ENCODE measurements around the gene ATP1B3.

Gene ATP1B3

DNA sequence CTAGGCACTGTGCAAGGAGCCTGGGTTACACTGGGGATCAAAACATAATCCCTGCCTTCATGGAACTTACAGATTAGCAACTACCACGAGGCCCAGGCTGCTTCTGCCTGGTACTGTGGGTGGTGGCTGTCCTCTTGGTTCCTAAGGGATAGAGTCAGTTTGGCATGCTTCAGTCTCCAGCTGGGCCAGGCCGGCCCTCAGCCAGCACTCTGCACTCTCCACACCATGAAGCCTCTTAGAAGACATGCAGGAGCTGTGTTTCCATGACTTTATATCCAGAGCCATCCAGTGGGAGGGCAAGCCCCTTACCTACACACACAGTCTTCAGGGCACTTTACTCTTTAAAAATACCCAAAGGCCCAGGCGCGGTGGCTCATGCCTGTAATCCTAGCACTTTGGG, 54.4 kb downstream of the ATP1B3 start:
- WGBS = 90% methylated on average over 4 of the region's 4 CpGs
- H3K27me3 ChIP-seq (ENCODE audit: insufficient read depth, low read length) = no peaks in the 10 kb centered on the region
- H3K36me3 ChIP-seq (ENCODE audit: insufficient read depth, low read length) = peaks cover 26% of the 10 kb centered on the region
- H3K4me3 ChIP-seq (ENCODE audit: low read length) = no peak overlapping the region
- H3K9ac ChIP-seq (ENCODE audit: low read depth, low read length) = no peak overlapping the region
- no peaks in the 10 kb centered on the region for H3K9me3 ChIP-seq (ENCODE audit: insufficient read depth, low read depth, low read length)
- H3K4me1 ChIP-seq (ENCODE audit: insufficient read depth, low read length) = no peaks in the 10 kb centered on the region
- no peak overlapping the region for H3K27ac ChIP-seq (ENCODE audit: low read depth, low read length)

DNA sequence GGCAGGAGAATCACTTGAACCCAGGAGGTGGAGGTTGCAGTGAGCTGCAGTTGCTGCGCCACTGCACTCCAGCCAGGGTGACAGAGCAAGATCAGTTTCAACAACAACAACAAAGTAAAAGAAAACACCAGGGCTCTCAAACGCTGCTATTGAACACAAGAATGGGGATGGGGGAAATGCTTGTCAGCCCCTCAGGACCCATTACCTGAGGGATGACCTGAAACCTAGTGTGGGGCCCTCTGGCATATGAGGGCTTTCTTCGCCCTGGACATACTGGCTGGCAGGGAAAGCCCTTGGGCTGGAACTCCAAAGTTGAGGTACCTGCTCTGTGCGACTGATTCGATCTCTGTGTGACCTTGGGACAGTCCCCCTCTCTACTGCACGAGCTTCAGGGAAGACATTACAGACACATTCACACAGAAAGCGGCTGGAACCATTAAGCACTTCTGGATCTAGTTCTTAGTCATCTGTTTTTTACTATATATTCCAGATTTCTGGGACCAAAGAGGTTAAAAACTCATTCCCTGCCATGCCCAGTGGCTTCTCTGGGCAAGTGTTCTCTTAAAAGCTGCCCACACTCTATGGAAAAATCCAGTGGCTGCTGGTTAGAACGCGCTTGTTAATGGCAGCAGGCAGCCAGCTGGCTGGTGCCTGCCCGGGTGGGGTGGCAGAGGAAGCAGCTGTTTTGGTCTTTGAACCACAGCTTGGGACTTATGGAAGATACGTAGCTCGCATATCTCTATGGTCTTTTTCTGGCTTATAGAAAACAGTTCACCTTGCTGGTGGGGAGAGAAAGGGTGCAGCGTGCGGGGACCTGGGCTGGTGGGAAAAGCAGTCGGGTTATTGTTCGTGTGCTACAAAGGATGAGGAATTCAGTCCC, 57.2 kb downstream of the ATP1B3 start:
- Histone ChIP-seq H3K27me3 (ENCODE audit: insufficient read depth, low read length) (no peaks in the 10 kb centered on the region), H3K36me3 (ENCODE audit: insufficient read depth, low read length) (0 out of 2 replicates have a peak, but pooled peaks cover 2% of the 10 kb centered on the region), H3K4me1 (ENCODE audit: insufficient read depth, low read length) (no peaks in the 10 kb centered on the region), H3K4me3 (ENCODE audit: low read length) (no peak overlapping the region), H3K27ac (ENCODE audit: low read depth, low read length) (no peak overlapping the region), H3K9me3 (ENCODE audit: insufficient read depth, low read depth, low read length) (no peaks in the 10 kb centered on the region), H3K9ac (ENCODE audit: low read depth, low read length) (no peak overlapping the region)
- WGBS = 92% methylated on average over 16 of the region's 16 CpGs

DNA sequence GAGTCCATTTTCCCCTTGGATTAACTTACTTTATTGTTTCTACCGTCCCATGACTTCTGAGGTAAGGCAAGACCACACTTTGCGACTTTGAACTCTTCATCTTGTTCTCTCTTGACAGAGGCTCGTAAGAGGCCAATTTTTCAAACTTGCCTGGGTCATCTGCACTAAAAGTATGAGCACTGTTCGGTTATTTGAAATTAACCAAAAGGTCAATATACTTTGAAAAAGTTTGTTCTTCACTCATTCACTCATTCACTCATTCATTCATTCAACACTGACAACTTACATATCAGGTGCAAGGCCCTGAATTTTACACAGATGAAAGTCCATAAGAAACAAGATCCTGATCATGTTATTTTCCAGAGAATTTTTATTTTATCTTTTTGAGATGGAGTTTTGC, 57.9 kb downstream of the ATP1B3 start:
- Histone ChIP-seq H3K4me1 (ENCODE audit: insufficient read depth, low read length) (no peaks in the 10 kb centered on the region), H3K9ac (ENCODE audit: low read depth, low read length) (no peak overlapping the region), H3K4me3 (ENCODE audit: low read length) (no peak overlapping the region), H3K27me3 (ENCODE audit: insufficient read depth, low read length) (no peaks in the 10 kb centered on the region), H3K9me3 (ENCODE audit: insufficient read depth, low read depth, low read length) (no peaks in the 10 kb centered on the region), H3K36me3 (ENCODE audit: insufficient read depth, low read length) (no peaks in the 10 kb centered on the region), H3K27ac (ENCODE audit: low read depth, low read length) (no peak overlapping the region)
- WGBS = 93% methylated on average over 4 of the region's 4 CpGs

DNA sequence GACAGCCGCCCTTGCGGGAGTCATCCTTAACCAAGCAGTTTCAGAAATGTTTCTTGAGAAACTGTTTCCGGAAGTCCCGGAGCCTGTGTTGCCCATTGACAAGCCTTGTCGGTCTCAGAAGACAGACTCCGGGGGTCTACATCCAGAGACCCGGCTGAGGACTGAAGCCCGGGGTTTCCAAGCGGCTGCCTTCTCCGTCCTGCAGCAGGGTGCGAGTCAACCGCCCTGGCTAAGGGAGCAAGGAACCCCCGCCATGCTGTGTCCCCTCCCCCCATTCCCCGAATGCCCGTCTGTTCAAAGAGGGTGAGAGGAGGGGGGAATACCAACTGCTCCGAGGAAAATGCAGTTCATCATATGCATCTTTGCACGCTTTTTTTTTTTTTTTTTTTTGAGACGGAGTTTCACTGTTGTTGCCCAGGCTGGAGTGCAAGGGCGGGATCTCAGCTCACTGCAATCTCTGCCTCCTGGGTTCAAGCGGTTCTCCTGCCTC, 61.6 kb downstream of the ATP1B3 start:
- H3K4me1 ChIP-seq (ENCODE audit: insufficient read depth, low read length) = no peaks in the 10 kb centered on the region
- H3K36me3 ChIP-seq (ENCODE audit: insufficient read depth, low read length) = no peaks in the 10 kb centered on the region
- no peaks in the 10 kb centered on the region for H3K27me3 ChIP-seq (ENCODE audit: insufficient read depth, low read length)
- no peak overlapping the region for H3K9ac ChIP-seq (ENCODE audit: low read depth, low read length)
- H3K27ac ChIP-seq (ENCODE audit: low read depth, low read length) = no peak overlapping the region
- H3K4me3 ChIP-seq (ENCODE audit: low read length) = no peak overlapping the region
- 82% methylated on average over 20 of the region's 20 CpGs for WGBS
- H3K9me3 ChIP-seq (ENCODE audit: insufficient read depth, low read depth, low read length) = no peaks in the 10 kb centered on the region

DNA sequence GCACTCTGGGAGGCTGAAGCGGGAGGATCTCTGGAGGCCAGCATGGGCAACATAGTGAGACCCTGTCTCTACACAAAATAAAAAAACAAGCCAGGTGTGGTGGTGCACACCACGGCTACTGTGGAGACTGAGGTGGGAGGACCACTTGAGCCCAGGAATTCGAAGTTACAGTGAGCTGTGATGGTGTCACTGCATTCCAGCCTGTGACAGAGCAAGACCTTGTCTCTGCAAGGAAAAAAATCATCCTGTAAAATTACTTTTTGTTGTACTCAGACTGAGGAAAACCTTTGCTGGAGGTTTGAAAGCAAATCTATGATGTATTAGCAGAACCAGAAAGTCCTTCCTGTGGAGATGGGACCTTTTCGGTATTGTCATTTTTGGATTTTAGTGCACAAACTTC, 63.3 kb downstream of the ATP1B3 start:
- H3K4me1 ChIP-seq (ENCODE audit: insufficient read depth, low read length) = no peaks in the 10 kb centered on the region
- no peaks in the 10 kb centered on the region for H3K36me3 ChIP-seq (ENCODE audit: insufficient read depth, low read length)
- H3K27ac ChIP-seq (ENCODE audit: low read depth, low read length) = no peak overlapping the region
- WGBS = 85% methylated on average over 4 of the region's 4 CpGs
- H3K9me3 ChIP-seq (ENCODE audit: insufficient read depth, low read depth, low read length) = no peaks in the 10 kb centered on the region
- no peak overlapping the region for H3K4me3 ChIP-seq (ENCODE audit: low read length)
- H3K27me3 ChIP-seq (ENCODE audit: insufficient read depth, low read length) = no peaks in the 10 kb centered on the region
- no peak overlapping the region for H3K9ac ChIP-seq (ENCODE audit: low read depth, low read length)

DNA sequence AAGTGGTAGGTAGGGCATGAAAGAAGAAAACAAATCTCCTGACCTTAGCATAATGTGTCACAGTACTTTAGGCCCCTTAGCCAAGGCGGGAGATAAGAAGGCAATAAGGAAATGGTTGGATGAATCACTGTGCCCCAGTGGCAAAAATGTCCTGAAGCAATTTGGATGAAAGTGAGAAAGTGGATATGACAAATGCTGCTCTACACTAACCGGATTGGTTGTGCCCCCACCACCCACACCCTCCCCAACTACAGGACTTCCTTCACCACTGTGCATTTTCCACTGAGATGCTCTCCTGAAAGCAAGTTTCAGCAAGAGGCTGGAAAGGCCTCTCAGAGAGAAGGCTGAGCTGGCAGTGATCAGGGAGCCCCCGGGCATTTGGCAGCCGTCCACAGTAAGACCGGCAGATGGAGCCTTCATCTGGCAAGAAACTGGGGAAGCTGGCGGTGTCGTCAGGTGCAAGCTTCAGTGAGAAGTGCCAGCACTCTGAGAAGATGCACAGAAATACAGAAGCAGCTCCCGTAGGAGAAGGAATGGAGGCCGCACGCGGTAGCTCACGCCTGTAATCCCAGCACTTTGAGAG, 63.8 kb downstream of the ATP1B3 start:
- Histone ChIP-seq H3K4me1 (ENCODE audit: insufficient read depth, low read length) (no peaks in the 10 kb centered on the region), H3K9me3 (ENCODE audit: insufficient read depth, low read depth, low read length) (no peaks in the 10 kb centered on the region), H3K4me3 (ENCODE audit: low read length) (no peak overlapping the region), H3K9ac (ENCODE audit: low read depth, low read length) (no peak overlapping the region), H3K36me3 (ENCODE audit: insufficient read depth, low read length) (no peaks in the 10 kb centered on the region), H3K27me3 (ENCODE audit: insufficient read depth, low read length) (no peaks in the 10 kb centered on the region), H3K27ac (ENCODE audit: low read depth, low read length) (no peak overlapping the region)
- 82% methylated on average over 12 of the region's 12 CpGs for WGBS

DNA sequence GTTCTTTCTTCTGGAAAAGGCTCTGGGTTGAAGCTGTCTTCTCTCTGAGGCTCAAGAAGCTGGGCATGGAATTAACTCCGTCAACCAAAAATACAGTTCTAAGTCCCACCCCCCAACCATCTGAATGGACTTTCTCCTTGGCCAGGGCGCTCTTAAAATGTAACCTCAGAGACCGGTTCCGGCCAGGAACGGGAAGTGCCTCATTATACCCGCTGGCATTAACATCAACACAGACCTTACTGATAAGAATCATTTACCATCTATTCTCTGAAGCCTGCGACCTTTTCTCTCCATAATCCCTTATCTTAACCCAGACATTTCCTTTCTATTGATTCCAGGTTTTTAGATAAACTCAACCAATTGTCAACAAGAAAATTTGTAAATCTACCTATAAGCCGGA, 64.7 kb downstream of the ATP1B3 start:
- Histone ChIP-seq H3K36me3 (ENCODE audit: insufficient read depth, low read length) (no peaks in the 10 kb centered on the region), H3K9me3 (ENCODE audit: insufficient read depth, low read depth, low read length) (no peaks in the 10 kb centered on the region), H3K27me3 (ENCODE audit: insufficient read depth, low read length) (no peaks in the 10 kb centered on the region), H3K27ac (ENCODE audit: low read depth, low read length) (no peak overlapping the region), H3K4me1 (ENCODE audit: insufficient read depth, low read length) (no peaks in the 10 kb centered on the region), H3K9ac (ENCODE audit: low read depth, low read length) (no peak overlapping the region), H3K4me3 (ENCODE audit: low read length) (no peak overlapping the region)
- WGBS = 93% methylated on average over 8 of the region's 8 CpGs

DNA sequence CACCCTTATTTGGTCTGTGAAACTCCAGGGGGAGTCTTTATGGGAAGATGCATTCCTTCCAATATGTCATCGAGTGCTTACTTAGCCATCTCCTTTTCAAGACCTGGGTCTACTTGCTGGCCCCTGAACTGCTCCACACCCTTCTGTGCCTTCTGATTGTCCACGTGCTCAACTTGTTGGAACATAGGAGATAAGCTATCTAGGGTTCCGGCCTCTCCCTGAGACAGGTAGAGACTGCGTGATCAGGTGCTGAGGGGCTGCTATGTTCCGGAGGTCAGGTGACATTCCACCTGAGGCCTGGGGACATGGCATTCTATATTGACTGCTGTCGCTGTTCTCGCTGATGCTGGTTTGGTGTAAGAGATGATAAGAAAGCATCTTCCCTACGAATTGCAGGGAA, 65.6 kb downstream of the ATP1B3 start:
- no peak overlapping the region for H3K9ac ChIP-seq (ENCODE audit: low read depth, low read length)
- H3K4me1 ChIP-seq (ENCODE audit: insufficient read depth, low read length) = no peaks in the 10 kb centered on the region
- no peaks in the 10 kb centered on the region for H3K9me3 ChIP-seq (ENCODE audit: insufficient read depth, low read depth, low read length)
- no peak overlapping the region for H3K27ac ChIP-seq (ENCODE audit: low read depth, low read length)
- no peaks in the 10 kb centered on the region for H3K27me3 ChIP-seq (ENCODE audit: insufficient read depth, low read length)
- no peak overlapping the region for H3K4me3 ChIP-seq (ENCODE audit: low read length)
- 96% methylated on average over 8 of the region's 8 CpGs for WGBS
- H3K36me3 ChIP-seq (ENCODE audit: insufficient read depth, low read length) = no peaks in the 10 kb centered on the region

DNA sequence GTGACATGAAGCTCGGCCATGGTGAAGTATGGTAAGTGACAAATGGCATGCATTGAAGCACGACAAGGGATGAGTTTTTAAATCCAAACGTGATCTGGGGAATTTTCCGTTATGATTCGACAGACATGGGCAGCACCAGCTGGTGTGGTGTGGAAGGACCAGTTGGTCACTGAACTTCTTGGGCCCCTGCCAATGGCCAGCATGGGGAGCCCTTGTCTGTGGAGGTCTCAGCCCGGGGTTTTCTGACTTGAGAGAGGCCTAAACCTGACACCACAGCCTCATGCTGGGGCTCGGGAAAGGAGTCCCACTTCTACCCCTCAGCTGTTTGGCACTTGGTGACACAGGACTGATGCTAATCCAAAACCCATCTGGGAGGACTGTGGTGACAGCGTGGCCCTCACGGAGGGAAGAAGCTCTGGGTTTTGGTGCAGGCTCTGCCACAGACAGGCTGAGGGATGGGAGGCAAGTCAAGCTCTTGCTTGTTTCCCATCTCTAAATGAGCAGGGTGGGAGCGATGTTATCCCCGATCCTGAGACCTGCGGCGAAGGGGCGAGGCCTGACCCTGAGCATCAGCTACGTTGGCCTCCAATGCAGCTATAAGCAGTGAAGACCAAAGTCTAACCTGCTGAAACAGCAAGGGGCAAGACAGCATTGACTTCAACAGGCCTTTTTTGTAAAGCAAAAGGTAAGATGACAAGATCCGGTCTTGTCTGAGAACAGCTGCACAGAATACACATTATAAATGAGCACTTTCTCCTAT, 69.5 kb downstream of the ATP1B3 start:
- WGBS = 91% methylated on average over 16 of the region's 16 CpGs
- H3K36me3 ChIP-seq (ENCODE audit: insufficient read depth, low read length) = no peaks in the 10 kb centered on the region
- no peaks in the 10 kb centered on the region for H3K27me3 ChIP-seq (ENCODE audit: insufficient read depth, low read length)
- H3K9me3 ChIP-seq (ENCODE audit: insufficient read depth, low read depth, low read length) = no peaks in the 10 kb centered on the region
- no peaks in the 10 kb centered on the region for H3K4me1 ChIP-seq (ENCODE audit: insufficient read depth, low read length)
- no peak overlapping the region; the same call in 1 of the 2 replicates for H3K9ac ChIP-seq (ENCODE audit: low read depth, low read length)
- H3K27ac ChIP-seq (ENCODE audit: low read depth, low read length) = no peak overlapping the region
- no peak overlapping the region for H3K4me3 ChIP-seq (ENCODE audit: low read length)

DNA sequence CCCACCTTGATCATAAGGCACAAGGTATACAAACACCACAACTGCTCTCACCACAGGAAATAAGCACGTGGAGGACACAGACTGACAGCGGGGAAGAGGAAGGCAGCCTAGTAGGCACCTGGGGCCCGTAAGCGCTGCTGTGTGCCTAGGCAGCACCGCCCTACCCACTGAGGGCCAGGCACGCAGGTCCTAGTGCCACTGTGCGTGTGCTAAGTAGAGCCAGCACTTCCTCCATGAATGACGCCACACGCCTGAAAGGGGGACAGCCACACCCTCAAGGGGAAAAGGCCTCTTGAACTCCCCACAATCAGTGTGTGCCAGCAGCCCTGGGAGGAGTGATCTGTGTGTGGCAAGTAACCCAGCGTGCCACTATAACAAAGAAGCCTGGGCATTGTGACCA, 73.0 kb downstream of the ATP1B3 start:
- H3K9ac ChIP-seq (ENCODE audit: low read depth, low read length) = no peak overlapping the region
- H3K4me3 ChIP-seq (ENCODE audit: low read length) = no peak overlapping the region
- peaks cover 23% of the 10 kb centered on the region for H3K36me3 ChIP-seq (ENCODE audit: insufficient read depth, low read length)
- 94% methylated on average over 10 of the region's 10 CpGs for WGBS
- no peak overlapping the region for H3K27ac ChIP-seq (ENCODE audit: low read depth, low read length)
- no peaks in the 10 kb centered on the region for H3K9me3 ChIP-seq (ENCODE audit: insufficient read depth, low read depth, low read length)
- H3K4me1 ChIP-seq (ENCODE audit: insufficient read depth, low read length) = no peaks in the 10 kb centered on the region
- no peaks in the 10 kb centered on the region for H3K27me3 ChIP-seq (ENCODE audit: insufficient read depth, low read length)

DNA sequence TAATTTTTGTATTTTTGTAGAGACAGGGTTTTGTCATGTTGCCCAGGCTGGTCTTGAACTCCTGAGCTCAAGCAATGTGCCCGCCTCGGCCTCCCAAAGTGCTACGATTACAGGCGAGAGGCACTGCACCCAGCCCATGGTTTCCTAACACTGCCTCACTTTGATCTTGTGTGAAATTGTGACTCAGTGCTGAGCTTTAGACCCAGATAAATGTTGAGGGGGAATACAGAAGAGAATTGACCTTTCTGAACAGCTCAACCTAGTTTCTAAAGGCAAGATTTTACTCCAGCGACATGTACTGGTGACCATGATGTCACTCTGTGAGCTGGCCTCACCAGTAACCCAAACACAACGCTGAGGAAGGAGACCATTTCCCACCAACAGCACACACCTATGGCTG, 73.5 kb downstream of the ATP1B3 start:
- WGBS = 99% methylated on average over 6 of the region's 6 CpGs
- Histone ChIP-seq H3K27ac (ENCODE audit: low read depth, low read length) (no peak overlapping the region), H3K9me3 (ENCODE audit: insufficient read depth, low read depth, low read length) (no peaks in the 10 kb centered on the region), H3K9ac (ENCODE audit: low read depth, low read length) (no peak overlapping the region), H3K36me3 (ENCODE audit: insufficient read depth, low read length) (peaks cover 23% of the 10 kb centered on the region), H3K27me3 (ENCODE audit: insufficient read depth, low read length) (no peaks in the 10 kb centered on the region), H3K4me1 (ENCODE audit: insufficient read depth, low read length) (no peaks in the 10 kb centered on the region), H3K4me3 (ENCODE audit: low read length) (no peak overlapping the region)
